ENCODE results near the gene ABLIM1. TPM values are rescaled to one million over a fixed set of nuclear protein-coding genes. Genes with fewer than 3 reads are reported as not detected.

Gene ABLIM1
- total RNA-seq, 1 experiment from 2014 or later = 62.1 TPM

GRCh38 chr10:114544045-114544659, 113.9 kb downstream of the ABLIM1 start:
- Mint-ChIP-seq H3K4me3 (no peak overlapping the region), H3K36me3 (no peaks in the 10 kb centered on the region), H3K27me3 (ENCODE audit: low read depth) (peaks cover 18% of the 10 kb centered on the region), H3K27ac (no peak overlapping the region), H3K4me1 (peaks cover 12% of the 10 kb centered on the region), H3K9me3 (no peaks in the 10 kb centered on the region)
- CTCF ChIA-PET = interaction anchor here (0.8 to 6.7 kb wide), 4 partner anchors 29 to 240 kb away, joined by 3 to 73 read pairs (median 4); no protein-coding TSS in a partner anchor
- DNase-seq (ENCODE audit: low spot score) (no peak), ATAC-seq (no peak)
- no peak for TF ChIP-seq NFE2L1 (CRISPR knock-in tag; IDR thresholded peaks at IDR 0.05)
- TF ChIP-seq CBFB (CRISPR knock-in tag; IDR thresholded peaks at IDR 0.05; ENCODE audit: low read depth) = no peak
- no peak for TF ChIP-seq AR (CRISPR knock-in tag; IDR thresholded peaks at IDR 0.05)
- POLR2A ChIA-PET = no interaction called here

DNA sequence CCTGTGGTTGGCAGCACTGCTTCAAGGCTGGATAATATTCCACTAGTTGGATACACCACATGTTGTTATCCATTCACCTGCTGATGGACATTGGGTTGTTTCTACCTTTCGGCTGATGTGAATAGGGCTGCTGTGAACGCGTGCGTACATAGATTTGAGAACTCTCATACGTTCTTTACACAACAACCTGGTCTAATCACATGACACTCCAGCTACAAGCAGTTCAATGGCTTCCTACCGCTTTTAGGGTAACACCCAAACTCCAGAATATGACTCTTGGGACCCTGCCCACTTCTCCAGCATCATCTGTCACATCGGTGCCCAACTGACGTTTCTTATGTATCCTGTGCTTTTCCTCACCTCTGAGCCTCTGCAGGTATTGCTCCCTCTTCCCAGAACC, 114.6 kb downstream of the ABLIM1 start:
- Mint-ChIP-seq H3K36me3 (no peaks in the 10 kb centered on the region), H3K27me3 (ENCODE audit: low read depth) (peaks cover 23% of the 10 kb centered on the region), H3K27ac (no peak overlapping the region), H3K4me1 (peaks cover 19% of the 10 kb centered on the region), H3K4me3 (no peak overlapping the region), H3K9me3 (no peaks in the 10 kb centered on the region)
- ChIA-PET POLR2A (no interaction called here), CTCF (no interaction called here)
- no peak for TF ChIP-seq STAT6 (CRISPR knock-in tag; conservative IDR thresholded peaks at IDR 0.05; ENCODE audit: low read depth)
- no peak for TF ChIP-seq SOX15 (CRISPR knock-in tag; IDR thresholded peaks at IDR 0.05)
- TF ChIP-seq, protein P1, sequence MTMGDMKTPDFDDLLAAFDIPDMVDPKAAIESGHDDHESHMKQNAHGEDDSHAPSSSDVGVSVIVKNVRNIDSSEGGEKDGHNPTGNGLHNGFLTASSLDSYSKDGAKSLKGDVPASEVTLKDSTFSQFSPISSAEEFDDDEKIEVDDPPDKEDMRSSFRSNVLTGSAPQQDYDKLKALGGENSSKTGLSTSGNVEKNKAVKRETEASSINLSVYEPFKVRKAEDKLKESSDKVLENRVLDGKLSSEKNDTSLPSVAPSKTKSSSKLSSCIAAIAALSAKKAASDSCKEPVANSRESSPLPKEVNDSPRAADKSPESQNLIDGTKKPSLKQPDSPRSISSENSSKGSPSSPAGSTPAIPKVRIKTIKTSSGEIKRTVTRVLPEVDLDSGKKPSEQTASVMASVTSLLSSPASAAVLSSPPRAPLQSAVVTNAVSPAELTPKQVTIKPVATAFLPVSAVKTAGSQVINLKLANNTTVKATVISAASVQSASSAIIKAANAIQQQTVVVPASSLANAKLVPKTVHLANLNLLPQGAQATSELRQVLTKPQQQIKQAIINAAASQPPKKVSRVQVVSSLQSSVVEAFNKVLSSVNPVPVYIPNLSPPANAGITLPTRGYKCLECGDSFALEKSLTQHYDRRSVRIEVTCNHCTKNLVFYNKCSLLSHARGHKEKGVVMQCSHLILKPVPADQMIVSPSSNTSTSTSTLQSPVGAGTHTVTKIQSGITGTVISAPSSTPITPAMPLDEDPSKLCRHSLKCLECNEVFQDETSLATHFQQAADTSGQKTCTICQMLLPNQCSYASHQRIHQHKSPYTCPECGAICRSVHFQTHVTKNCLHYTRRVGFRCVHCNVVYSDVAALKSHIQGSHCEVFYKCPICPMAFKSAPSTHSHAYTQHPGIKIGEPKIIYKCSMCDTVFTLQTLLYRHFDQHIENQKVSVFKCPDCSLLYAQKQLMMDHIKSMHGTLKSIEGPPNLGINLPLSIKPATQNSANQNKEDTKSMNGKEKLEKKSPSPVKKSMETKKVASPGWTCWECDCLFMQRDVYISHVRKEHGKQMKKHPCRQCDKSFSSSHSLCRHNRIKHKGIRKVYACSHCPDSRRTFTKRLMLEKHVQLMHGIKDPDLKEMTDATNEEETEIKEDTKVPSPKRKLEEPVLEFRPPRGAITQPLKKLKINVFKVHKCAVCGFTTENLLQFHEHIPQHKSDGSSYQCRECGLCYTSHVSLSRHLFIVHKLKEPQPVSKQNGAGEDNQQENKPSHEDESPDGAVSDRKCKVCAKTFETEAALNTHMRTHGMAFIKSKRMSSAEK (CRISPR knock-in tag; IDR thresholded peaks at IDR 0.05; ENCODE audit: borderline replicate concordance) = no peak
- TF ChIP-seq, protein P2, sequence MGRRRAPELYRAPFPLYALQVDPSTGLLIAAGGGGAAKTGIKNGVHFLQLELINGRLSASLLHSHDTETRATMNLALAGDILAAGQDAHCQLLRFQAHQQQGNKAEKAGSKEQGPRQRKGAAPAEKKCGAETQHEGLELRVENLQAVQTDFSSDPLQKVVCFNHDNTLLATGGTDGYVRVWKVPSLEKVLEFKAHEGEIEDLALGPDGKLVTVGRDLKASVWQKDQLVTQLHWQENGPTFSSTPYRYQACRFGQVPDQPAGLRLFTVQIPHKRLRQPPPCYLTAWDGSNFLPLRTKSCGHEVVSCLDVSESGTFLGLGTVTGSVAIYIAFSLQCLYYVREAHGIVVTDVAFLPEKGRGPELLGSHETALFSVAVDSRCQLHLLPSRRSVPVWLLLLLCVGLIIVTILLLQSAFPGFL (CRISPR knock-in tag; IDR thresholded peaks at IDR 0.05; ENCODE audit: borderline replicate concordance) = no peak
- TF ChIP-seq, protein P3, sequence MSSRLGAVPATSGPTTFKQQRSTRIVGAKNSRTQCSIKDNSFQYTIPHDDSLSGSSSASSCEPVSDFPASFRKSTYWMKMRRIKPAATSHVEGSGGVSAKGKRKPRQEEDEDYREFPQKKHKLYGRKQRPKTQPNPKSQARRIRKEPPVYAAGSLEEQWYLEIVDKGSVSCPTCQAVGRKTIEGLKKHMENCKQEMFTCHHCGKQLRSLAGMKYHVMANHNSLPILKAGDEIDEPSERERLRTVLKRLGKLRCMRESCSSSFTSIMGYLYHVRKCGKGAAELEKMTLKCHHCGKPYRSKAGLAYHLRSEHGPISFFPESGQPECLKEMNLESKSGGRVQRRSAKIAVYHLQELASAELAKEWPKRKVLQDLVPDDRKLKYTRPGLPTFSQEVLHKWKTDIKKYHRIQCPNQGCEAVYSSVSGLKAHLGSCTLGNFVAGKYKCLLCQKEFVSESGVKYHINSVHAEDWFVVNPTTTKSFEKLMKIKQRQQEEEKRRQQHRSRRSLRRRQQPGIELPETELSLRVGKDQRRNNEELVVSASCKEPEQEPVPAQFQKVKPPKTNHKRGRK (CRISPR knock-in tag; IDR thresholded peaks at IDR 0.05; ENCODE audit: borderline replicate concordance) = no peak
- no peak for TF ChIP-seq ATF2 (CRISPR knock-in tag; IDR thresholded peaks at IDR 0.05; ENCODE audit: borderline replicate concordance, low read depth)
- DNase-seq (ENCODE audit: low spot score) (no peak), ATAC-seq (no peak)
